H1 (cell line): ENCODE measurements around the gene CHSY1. TPM values are rescaled to one million over a fixed set of nuclear protein-coding genes. Genes with fewer than 3 reads are reported as not detected.

Source experiments
- CTCF ChIA-PET: fragments of 300-600 bp; sonication (Branson Sonifier 250); formaldehyde crosslinking; loops from one replicate; lab custom pipeline; 2021; ENCODE audit not compliant: partially characterized antibody; lab: Charles Lee
- POLR2A ChIA-PET: fragments of 300-600 bp; sonication (Branson Sonifier 250); formaldehyde crosslinking; loops from one replicate; lab custom pipeline; 2021; ENCODE audit warnings: inconsistent platforms; ENCODE audit not compliant: partially characterized antibody; lab: Charles Lee
- DNase-seq, 2 experiments: peaks; one replicate each; pipeline versions ENCODE4 v3.0.0 to v3.0.0-alpha.2; 2010 to 2022; ENCODE audit warnings: low spot score in 2 of 2, low read depth in 1 of 2, mixed read lengths in 1 of 2
- FAIRE-seq: peaks from 2 replicates; lab custom pipeline; 2011; peaks lifted over from hg19 to GRCh38; lab: Jason Lieb, UNC
- H2AFZ ChIP-seq: 2 replicates; pipeline ENCODE4 v1.8.1; 2012; ENCODE audit warnings: low read length, inconsistent platforms
- H2AK5ac ChIP-seq: 2 replicates; pipeline ENCODE4 v1.6.1; 2013; ENCODE audit warnings: low read depth, low read length
- H2BK120ac ChIP-seq: replicated peaks from 2 replicates; pipeline ENCODE3; 2013; ENCODE audit warnings: low read depth, low read length, inconsistent platforms
- H2BK12ac ChIP-seq: 2 replicates; pipeline ENCODE4 v1.6.1; 2013; ENCODE audit warnings: low read depth, low read length
- H2BK15ac ChIP-seq: 2 replicates; pipeline ENCODE4 v1.6.1; 2013; ENCODE audit warnings: low read length
- H2BK20ac ChIP-seq: 2 replicates; pipeline ENCODE4 v1.6.1; 2013; ENCODE audit warnings: low read length
- H2BK5ac ChIP-seq: 2 replicates; pipeline ENCODE4 v1.6.1; 2013; ENCODE audit warnings: low read depth, low read length
- H3K14ac ChIP-seq: 2 replicates; pipeline ENCODE4 v1.6.1; 2013; ENCODE audit warnings: inconsistent platforms; ENCODE audit not compliant: insufficient read length
- H3K18ac ChIP-seq: 2 replicates; pipeline ENCODE4 v1.6.1; 2013; ENCODE audit warnings: low read length; ENCODE audit errors: extremely low read depth
- H3K23ac ChIP-seq: 2 replicates; pipeline ENCODE4 v1.6.1; 2013; ENCODE audit warnings: inconsistent platforms; ENCODE audit not compliant: insufficient read length
- H3K23me2 ChIP-seq: 2 replicates; pipeline ENCODE4 v1.6.1; 2013; ENCODE audit warnings: low read depth, low read length
- H3K27ac ChIP-seq: 2 replicates; pipeline ENCODE4 v1.6.1; 2011; ENCODE audit warnings: low read depth, low read length, inconsistent platforms
- H3K27me3 ChIP-seq, 4 experiments: replicated peaks in 1 of 4; 1 replicate in 1 of 4; 2 replicates in 3 of 4; pipeline versions ENCODE4 v1.6.1 to v1.8.1; 2011 to 2013; ENCODE audit warnings: low read length in 3 of 4, mild to moderate bottlenecking in 3 of 4, inconsistent platforms in 2 of 4, mixed read lengths in 2 of 4, moderate library complexity in 1 of 4; ENCODE audit not compliant: control insufficient read depth in 3 of 4, insufficient read depth in 3 of 4; ENCODE audit errors: extremely low read depth in 1 of 4
- H3K36me3 ChIP-seq, 4 experiments: 2 replicates each; pipeline versions ENCODE4 v1.6.1 to v1.8.1; 2011 to 2013; ENCODE audit warnings: mild to moderate bottlenecking in 4 of 4, low read length in 3 of 4, moderate library complexity in 2 of 4, control low read depth in 1 of 4, inconsistent platforms in 1 of 4; ENCODE audit not compliant: insufficient read depth in 4 of 4, control insufficient read depth in 2 of 4
- H3K4ac ChIP-seq: replicated peaks from 2 replicates; pipeline ENCODE3; 2013; ENCODE audit warnings: low read length, low read depth, mixed read lengths, inconsistent platforms; ENCODE audit not compliant: insufficient read length
- H3K4me1 ChIP-seq, 4 experiments: replicated peaks in 1 of 4; 1 replicate in 1 of 4; 2 replicates in 3 of 4; pipeline versions ENCODE4 v1.6.1 to v1.8.1; 2011 to 2013; ENCODE audit warnings: low read length in 3 of 4, inconsistent platforms in 2 of 4, mixed read lengths in 1 of 4; ENCODE audit not compliant: insufficient read depth in 4 of 4, control insufficient read depth in 3 of 4
- H3K4me2 ChIP-seq, 2 experiments: 2 replicates each; pipeline versions ENCODE4 v1.6.1 to v1.8.1; 2011 to 2013; ENCODE audit warnings: low read depth in 2 of 2, low read length in 2 of 2, control low read depth in 1 of 2, inconsistent platforms in 1 of 2, mild to moderate bottlenecking in 1 of 2; ENCODE audit not compliant: insufficient read depth in 1 of 2
- H3K4me3 ChIP-seq, 4 experiments: fragments of 200-600, 300-600 bp in 1 of 4; sonication (generic), shearing (Covaris generic), sonication (Bioruptor Twin) in 1 of 4; 2 replicates each; pipeline versions ENCODE4 v1.5.1 to v1.8.1; 2011 to 2016; ENCODE audit warnings: low read length in 4 of 4, low read depth in 3 of 4, control low read depth in 2 of 4, inconsistent platforms in 2 of 4, mild to moderate bottlenecking in 2 of 4, mixed read lengths in 1 of 4, moderate library complexity in 1 of 4; ENCODE audit not compliant: insufficient read depth in 2 of 4; ENCODE audit errors: extremely low read depth in 1 of 4
- H3K56ac ChIP-seq: replicated peaks from 2 replicates; pipeline ENCODE3; 2013; ENCODE audit warnings: low read depth, mild to moderate bottlenecking, mixed read lengths, low read length, inconsistent platforms; ENCODE audit not compliant: insufficient read length
- H3K79me1 ChIP-seq: 2 replicates; pipeline ENCODE4 v1.6.1; 2013; ENCODE audit warnings: low read depth, low read length, control low read depth
- H3K79me2 ChIP-seq, 2 experiments: 2 replicates each; pipeline versions ENCODE4 v1.6.1 to v1.8.1; 2012 to 2013; ENCODE audit warnings: low read length in 2 of 2, mild to moderate bottlenecking in 2 of 2, inconsistent platforms in 1 of 2; ENCODE audit not compliant: insufficient read depth in 2 of 2, control insufficient read depth in 1 of 2
- H3K9ac ChIP-seq, 4 experiments: replicated peaks in 1 of 4; 1 replicate in 1 of 4; 2 replicates in 3 of 4; pipeline versions ENCODE4 v1.6.1 to v1.8.1; 2011 to 2013; ENCODE audit warnings: low read depth in 3 of 4, low read length in 3 of 4, control low read depth in 2 of 4, mild to moderate bottlenecking in 2 of 4, moderate library complexity in 2 of 4, inconsistent platforms in 1 of 4; ENCODE audit errors: extremely low read depth in 1 of 4
- H3K9me3 ChIP-seq, 2 experiments: 2 replicates each; pipeline versions ENCODE4 v1.6.1 to v1.8.1; 2012 to 2013; ENCODE audit warnings: mild to moderate bottlenecking in 2 of 2, moderate library complexity in 2 of 2, control low read depth in 1 of 2, inconsistent platforms in 1 of 2, low read depth in 1 of 2, low read length in 1 of 2, mixed read lengths in 1 of 2; ENCODE audit not compliant: insufficient read depth in 2 of 2
- H4K20me1 ChIP-seq, 2 experiments: replicated peaks in 1 of 2; 2 replicates each; pipeline versions ENCODE3 to v1.8.1; 2011 to 2013; ENCODE audit warnings: inconsistent platforms in 2 of 2, low read length in 2 of 2, mild to moderate bottlenecking in 1 of 2; ENCODE audit not compliant: insufficient read depth in 2 of 2, control insufficient read depth in 1 of 2
- H4K5ac ChIP-seq: 2 replicates; pipeline ENCODE4 v1.6.1; 2013; ENCODE audit warnings: low read length, low read depth, mixed read lengths, inconsistent platforms; ENCODE audit not compliant: insufficient read length
- H4K8ac ChIP-seq: 2 replicates; pipeline ENCODE4 v1.8.0; 2013; ENCODE audit warnings: mild to moderate bottlenecking, moderate library complexity, low read length, inconsistent platforms; ENCODE audit not compliant: insufficient read depth; ENCODE audit errors: extremely low read depth
- H4K91ac ChIP-seq: replicated peaks from 2 replicates; pipeline ENCODE3; 2013; ENCODE audit warnings: low read length, mixed read lengths, inconsistent platforms; ENCODE audit not compliant: insufficient read length
- CHD1 ChIP-seq: IDR thresholded peaks from 2 replicates; pipeline ENCODE4 v1.6.1; 2012; ENCODE audit warnings: low read depth, low read length, improper control_type of control experiment
- EGR1 ChIP-seq: IDR thresholded peaks from 2 replicates; pipeline ENCODE4 v1.6.1; 2011; ENCODE audit warnings: low read depth, low read length, borderline replicate concordance
- KDM1A ChIP-seq: fragments of 200-600, 300-600 bp; sonication (generic); IDR thresholded peaks from 2 replicates; pipeline ENCODE4 v1.7.1; 2016; ENCODE audit warnings: mild to moderate bottlenecking, low read length, borderline replicate concordance
- MAFK ChIP-seq: IDR thresholded peaks from 2 replicates; pipeline ENCODE4 v1.6.1; 2012; ENCODE audit warnings: low read depth, mild to moderate bottlenecking, improper control_type of control experiment, low read length
- POLR2AphosphoS5 ChIP-seq: IDR thresholded peaks from 2 replicates; pipeline ENCODE4 v1.6.1; 2011; ENCODE audit warnings: low read depth, low read length
- RFX5 ChIP-seq: IDR thresholded peaks from 2 replicates; pipeline ENCODE4 v1.6.1; 2011; ENCODE audit warnings: low read depth, low read length, improper control_type of control experiment, borderline replicate concordance
- TEAD4 ChIP-seq: IDR thresholded peaks from 2 replicates; pipeline ENCODE4 v1.6.1; 2012; ENCODE audit warnings: low read depth, low read length, inconsistent platforms, mixed read lengths
- ZNF274 ChIP-seq: IDR thresholded peaks from 2 replicates; pipeline ENCODE4 v1.7.0; 2012; ENCODE audit warnings: low read length, borderline replicate concordance; ENCODE audit errors: extremely low read depth
- WGBS, 2 experiments: shearing (Covaris generic) in 1 of 2; methylation state at CpG; one replicate each; pipeline versions ENCODE4 v1.1.6 to v1.1.7; 2013 to 2015; ENCODE audit warnings: low lambda C conversion rate in 2 of 2, mixed read lengths in 2 of 2, inconsistent platforms in 1 of 2, low coverage in 1 of 2, missing lambda C conversion rate in 1 of 2; ENCODE audit not compliant: insufficient replicate concordance in 2 of 2, insufficient coverage in 1 of 2, insufficient read length in 1 of 2; ENCODE audit errors: extremely low coverage in 1 of 2, missing lambda C conversion rate in 1 of 2; 5-methylcytosine and 5-hydroxymethylcytosine counted together
- polyA plus RNA-seq, 7 experiments: library from polyadenylated mRNA; depleted of rRNA in 3 of 7; stranded (reverse) in 5 of 7; unstranded in 2 of 7; fragments of >200 nt in 5 of 7; fragments of 200-250 nt in 2 of 7; gene quantifications; 1 replicate in 5 of 7; 2 replicates in 1 of 7; 4 replicates in 1 of 7; pipeline versions ENCODE4 v1.2.1 to v1.2.3, GENCODE V29; 2011 to 2013; ENCODE audit warnings: missing spikeins in 2 of 7, mixed read lengths in 2 of 7
- total RNA-seq: library from RNA; stranded (reverse); fragmentation: NEBNext Ultra II Directional; extraction: Animal tissue kit (Norgen Biotek cat#: 25700); gene quantifications from 2 replicates; pipeline ENCODE4 v1.2.1, GENCODE V29; 2021
- TF ChIP-seq, protein P1 (sequence below), 3 experiments: IDR thresholded peaks; 1 replicate in 2 of 3; 2 replicates in 1 of 3; pipeline versions ENCODE4 v1.5.1 to v1.6.1; 2011; ENCODE audit warnings: low read length in 3 of 3, mild to moderate bottlenecking in 3 of 3, inconsistent platforms in 2 of 3, low read depth in 1 of 3, moderate library complexity in 1 of 3; ENCODE audit not compliant: insufficient read depth in 1 of 3; ENCODE audit errors: control extremely low read depth in 1 of 3

Gene CHSY1
- total and polyA plus RNA-seq, 2 of the 8 experiments (the other 6 are each of a cell fraction or from before 2014, with no cell fraction given) = 24.9 to 60.7 TPM

DNA sequence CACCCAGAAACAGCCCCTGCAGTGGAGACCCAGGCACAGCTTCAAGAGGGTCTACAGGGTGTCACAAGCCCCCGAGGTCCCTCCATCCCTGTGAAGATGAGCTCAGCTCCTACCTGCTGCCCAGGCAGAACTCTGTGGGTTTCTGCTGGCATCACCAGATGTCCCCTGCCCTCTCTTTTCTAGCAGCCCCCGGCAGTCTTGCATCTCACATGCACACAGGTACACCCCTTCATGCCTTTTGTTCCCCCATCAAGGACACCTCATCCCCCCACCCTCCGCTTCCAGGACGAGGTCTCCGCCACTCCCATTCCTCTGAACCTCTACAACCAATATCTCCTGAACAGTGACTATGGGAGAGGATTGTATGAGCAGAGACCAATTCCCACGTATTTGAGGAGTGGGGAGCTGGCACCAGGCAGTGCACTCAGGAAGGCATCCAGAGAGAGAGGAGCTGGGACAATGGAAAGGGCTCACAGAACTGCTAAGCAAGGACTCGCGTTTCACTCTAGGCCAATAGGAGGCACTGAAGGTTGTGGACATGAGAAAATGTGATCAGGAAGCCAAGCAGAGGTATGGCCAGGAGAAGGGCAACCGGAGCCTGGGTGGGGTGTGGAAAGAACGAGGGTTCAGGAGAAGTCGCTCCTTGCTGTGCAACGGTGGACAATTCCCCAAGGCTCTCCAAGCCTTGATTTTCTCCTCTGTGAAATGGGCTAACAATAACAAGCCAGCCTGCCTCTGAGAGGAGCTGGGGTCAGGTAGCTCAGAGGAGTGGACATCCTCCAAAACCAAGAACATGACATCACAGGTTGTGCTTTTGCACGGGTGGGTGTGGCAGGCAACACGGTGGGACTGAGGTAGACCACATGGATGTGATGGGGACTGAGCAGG is 115.2 kb downstream of the CHSY1 start:
- H3K56ac ChIP-seq = no peak overlapping the region
- no peak overlapping the region for H3K27ac ChIP-seq
- H3K4me1 ChIP-seq = peaks cover 0 to 5% (median 0%) of the 10 kb centered on the region in 4 experiments; a peak in 1 of 7 replicates
- no peak overlapping the region for H3K4me3 ChIP-seq
- H3K18ac ChIP-seq = no peak overlapping the region
- H4K91ac ChIP-seq = no peak overlapping the region
- no peak overlapping the region for H2BK120ac ChIP-seq
- peaks cover 0 to 4% of the 10 kb centered on the region in 2 experiments; a peak in 1 of 4 replicates for H3K9me3 ChIP-seq
- H2AFZ ChIP-seq = no peak overlapping the region
- no peak overlapping the region for H3K14ac ChIP-seq
- no peak overlapping the region for H3K4me2 ChIP-seq
- POLR2A ChIA-PET = interaction anchor here (0.7 to 1.3 kb wide), 2 partner anchors 13 to 114 kb away, joined by 4 to 5 read pairs; no protein-coding TSS in a partner anchor
- no peaks in the 10 kb centered on the region for H3K36me3 ChIP-seq
- H2BK15ac ChIP-seq = peak overlapping the region; percentile 53
- H2AK5ac ChIP-seq = 0 out of 2 replicates have a peak overlapping the region, but pooled peaks have one; percentile 66
- no peak for FAIRE-seq
- H2BK5ac ChIP-seq = no peak overlapping the region
- no peak overlapping the region for H2BK20ac ChIP-seq
- H4K8ac ChIP-seq = no peak overlapping the region
- no peak overlapping the region; the same call in 1 of the 2 replicates for H2BK12ac ChIP-seq
- no peaks in the 10 kb centered on the region; a peak in 1 of 7 replicates for H3K27me3 ChIP-seq
- no peaks in the 10 kb centered on the region for H3K79me2 ChIP-seq
- CTCF ChIA-PET = interaction anchor here (0.6 to 12.8 kb wide), 13 partner anchors 15 to 209 kb away, joined by 3 to 128 read pairs (median 5); no protein-coding TSS in a partner anchor
- no peaks in the 10 kb centered on the region for H4K20me1 ChIP-seq
- H3K9ac ChIP-seq = no peak overlapping the region
- peaks cover 2% of the 10 kb centered on the region; the same call in 1 of the 2 replicates for H3K23me2 ChIP-seq
- WGBS, 2 experiments = 87% methylated on average over 14 of the region's 14 CpGs; no CpG with 5 or more reads in 1 of the 2 experiments
- no peak for DNase-seq
- no peak overlapping the region for H3K23ac ChIP-seq
- no peak overlapping the region for H4K5ac ChIP-seq
- H3K4ac ChIP-seq = no peak overlapping the region
- no peaks in the 10 kb centered on the region for H3K79me1 ChIP-seq
- TF ChIP-seq TEAD4 (no peak), RFX5 (no peak), POLR2AphosphoS5 (no peak), EGR1 (no peak), KDM1A (peak; percentile 59; the same call in 1 of the 2 replicates), ZNF274 (no peak), CHD1 (no peak), MAFK (no peak)
- TF ChIP-seq, protein P1, sequence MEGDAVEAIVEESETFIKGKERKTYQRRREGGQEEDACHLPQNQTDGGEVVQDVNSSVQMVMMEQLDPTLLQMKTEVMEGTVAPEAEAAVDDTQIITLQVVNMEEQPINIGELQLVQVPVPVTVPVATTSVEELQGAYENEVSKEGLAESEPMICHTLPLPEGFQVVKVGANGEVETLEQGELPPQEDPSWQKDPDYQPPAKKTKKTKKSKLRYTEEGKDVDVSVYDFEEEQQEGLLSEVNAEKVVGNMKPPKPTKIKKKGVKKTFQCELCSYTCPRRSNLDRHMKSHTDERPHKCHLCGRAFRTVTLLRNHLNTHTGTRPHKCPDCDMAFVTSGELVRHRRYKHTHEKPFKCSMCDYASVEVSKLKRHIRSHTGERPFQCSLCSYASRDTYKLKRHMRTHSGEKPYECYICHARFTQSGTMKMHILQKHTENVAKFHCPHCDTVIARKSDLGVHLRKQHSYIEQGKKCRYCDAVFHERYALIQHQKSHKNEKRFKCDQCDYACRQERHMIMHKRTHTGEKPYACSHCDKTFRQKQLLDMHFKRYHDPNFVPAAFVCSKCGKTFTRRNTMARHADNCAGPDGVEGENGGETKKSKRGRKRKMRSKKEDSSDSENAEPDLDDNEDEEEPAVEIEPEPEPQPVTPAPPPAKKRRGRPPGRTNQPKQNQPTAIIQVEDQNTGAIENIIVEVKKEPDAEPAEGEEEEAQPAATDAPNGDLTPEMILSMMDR (IDR thresholded peaks at IDR 0.05; ENCODE audit: control extremely low read depth in 1 of 3, insufficient read depth in 1 of 3, low read depth in 1 of 3, low read length in 3 of 3) = peak; percentile 1 to 28 (median 4); a peak in 3 of 4 replicates
